ENCODE data around the gene SORBS1. TPM values are rescaled to one million over a fixed set of nuclear protein-coding genes. Genes with fewer than 3 reads are reported as not detected.

Gene SORBS1
- total RNA-seq, 6 experiments from 2014 or later: 0.05 to 0.26 (median 0.18) TPM

GRCh38 chr10:95343573-95343972, 217.6 kb downstream of the SORBS1 start:
- H3K27ac Mint-ChIP-seq: no peak overlapping the region
- H3K9me3 Mint-ChIP-seq: no peaks in the 10 kb centered on the region
- no peaks in the 10 kb centered on the region for H3K36me3 Mint-ChIP-seq (ENCODE audit: low read depth)
- no peak for TF ChIP-seq CTCF (IDR thresholded peaks at IDR 0.05)
- peaks cover 14% of the 10 kb centered on the region for H3K27me3 Mint-ChIP-seq (ENCODE audit: insufficient read depth)
- no peak overlapping the region for H3K4me3 Mint-ChIP-seq
- no peak for DNase-seq
- H3K4me1 Mint-ChIP-seq (ENCODE audit: low read depth): peaks cover 24% of the 10 kb centered on the region

- Mint-ChIP-seq H3K4me1 (ENCODE audit: low read depth) (peaks cover 19% of the 10 kb centered on the region), H3K27ac (no peak overlapping the region; the same call in 1 of the 2 replicates), H3K4me3 (no peak overlapping the region), H3K27me3 (ENCODE audit: insufficient read depth) (peaks cover 10% of the 10 kb centered on the region), H3K36me3 (ENCODE audit: low read depth) (no peaks in the 10 kb centered on the region), H3K9me3 (no peaks in the 10 kb centered on the region)
- peak; percentile 68 for DNase-seq
- TF ChIP-seq CTCF (IDR thresholded peaks at IDR 0.05): no peak
These were observed 219.4 kb downstream of the SORBS1 start for GRCh38 chr10:95341716-95342130.

DNA sequence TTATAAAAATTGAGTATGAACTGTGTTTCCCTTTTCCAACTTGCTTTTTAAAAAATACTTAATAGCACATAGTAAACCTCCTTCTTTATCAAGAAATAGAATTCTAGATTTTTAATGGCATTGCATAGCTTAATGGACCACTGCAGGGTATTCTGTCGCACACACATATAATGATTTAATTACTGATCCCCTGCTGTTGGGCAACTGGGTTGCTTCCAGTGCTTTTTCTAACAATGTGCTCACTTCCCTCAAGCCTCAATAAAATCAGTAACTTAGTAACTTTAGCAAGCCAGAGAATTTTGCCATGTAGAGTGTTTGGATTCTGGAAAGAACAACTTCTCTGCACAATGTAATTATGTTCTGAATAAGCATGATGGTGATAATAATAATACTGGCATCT, 221.3 kb downstream of the SORBS1 start:
- H3K4me1 Mint-ChIP-seq (ENCODE audit: low read depth): peaks cover 28% of the 10 kb centered on the region
- DNase-seq: no peak
- no peaks in the 10 kb centered on the region for H3K9me3 Mint-ChIP-seq
- no peaks in the 10 kb centered on the region for H3K36me3 Mint-ChIP-seq (ENCODE audit: low read depth)
- H3K27ac Mint-ChIP-seq: no peak overlapping the region
- H3K27me3 Mint-ChIP-seq (ENCODE audit: insufficient read depth): peaks cover 10% of the 10 kb centered on the region
- TF ChIP-seq CTCF (IDR thresholded peaks at IDR 0.05): no peak
- H3K4me3 Mint-ChIP-seq: no peak overlapping the region

DNA sequence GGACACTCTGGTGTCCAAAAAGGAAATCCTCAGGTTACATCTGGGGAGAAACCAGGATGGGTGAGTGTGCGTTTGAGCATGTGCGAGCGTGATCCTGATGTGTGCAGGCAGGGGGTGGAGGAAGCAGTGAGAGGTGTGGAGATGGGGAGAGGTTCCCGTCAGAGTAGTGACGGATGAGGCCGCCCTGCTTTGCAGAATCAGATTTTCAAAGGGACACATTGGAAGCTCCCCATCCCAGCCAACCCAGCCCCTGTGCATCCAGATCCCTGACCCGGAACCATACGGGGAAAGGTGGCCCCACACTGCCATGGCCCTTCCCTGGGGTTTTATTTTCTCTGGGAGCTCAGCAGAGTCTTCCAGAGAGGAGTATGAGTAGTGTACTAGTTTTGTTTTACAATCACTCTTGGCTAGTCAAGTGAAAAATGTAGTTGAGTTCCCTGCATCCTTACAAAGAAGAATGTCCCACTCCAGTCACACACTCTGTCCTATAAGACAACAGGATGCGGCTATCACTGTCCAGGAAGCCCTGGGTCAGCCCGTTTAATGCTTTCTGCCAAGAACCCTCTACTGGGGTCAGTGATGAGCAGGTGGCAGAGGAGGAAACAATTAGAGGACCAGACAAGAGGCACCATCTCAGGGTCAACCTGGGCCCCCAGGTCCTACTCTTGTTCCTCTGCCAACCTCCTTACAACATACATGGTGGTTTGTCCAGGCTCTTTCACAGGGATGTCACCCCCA, 223.6 kb downstream of the SORBS1 start:
- no peak for TF ChIP-seq CTCF (IDR thresholded peaks at IDR 0.05)
- Mint-ChIP-seq H3K4me3 (no peak overlapping the region), H3K4me1 (ENCODE audit: low read depth) (peaks cover 46% of the 10 kb centered on the region), H3K27me3 (ENCODE audit: insufficient read depth) (peaks cover 3% of the 10 kb centered on the region), H3K36me3 (ENCODE audit: low read depth) (no peaks in the 10 kb centered on the region), H3K9me3 (no peaks in the 10 kb centered on the region), H3K27ac (no peak overlapping the region)
- DNase-seq: no peak

DNA sequence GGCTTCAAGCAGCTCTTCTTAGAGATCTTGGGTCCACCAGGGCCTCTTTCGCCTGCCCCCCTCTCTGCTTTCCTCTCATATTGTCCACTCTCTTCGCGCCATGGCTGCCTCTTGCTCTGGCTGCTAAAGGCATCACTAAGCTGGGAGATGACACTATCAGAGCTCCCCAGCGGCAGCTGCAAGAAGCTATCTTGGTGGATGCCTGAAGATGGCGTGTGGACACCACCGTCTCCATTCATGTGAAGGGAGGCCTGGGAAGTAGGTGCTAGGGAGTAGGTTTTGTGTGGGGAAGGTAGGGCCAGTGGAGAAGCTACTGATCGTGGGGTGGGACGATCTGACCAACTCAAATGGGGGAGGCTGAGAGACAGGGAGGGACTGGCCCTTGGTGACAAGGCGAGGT, 224.5 kb downstream of the SORBS1 start:
- Mint-ChIP-seq H3K4me3 (no peak overlapping the region), H3K4me1 (ENCODE audit: low read depth) (peaks cover 46% of the 10 kb centered on the region), H3K9me3 (no peaks in the 10 kb centered on the region), H3K36me3 (ENCODE audit: low read depth) (no peaks in the 10 kb centered on the region), H3K27me3 (ENCODE audit: insufficient read depth) (peaks cover 3% of the 10 kb centered on the region), H3K27ac (no peak overlapping the region)
- no peak for TF ChIP-seq CTCF (IDR thresholded peaks at IDR 0.05)
- no peak for DNase-seq

Data from HFFc6 (cell line).